ENCODE data around the gene GAGE12J. TPM values are rescaled to one million over a fixed set of nuclear protein-coding genes. Genes with fewer than 3 reads are reported as not detected.
A peak's percentile ranks its signal among the peaks of the same experiment; 100 is the strongest.

Gene GAGE12J
- total and polyA plus RNA-seq, 9 of the 15 experiments (the other 6 are each of a cell fraction or from before 2014, with no cell fraction given) = 0.20 to 0.84 (median 0.64) TPM; not detected in 5

- peak; percentile 59; the same call in 1 of the 2 replicates for TF ChIP-seq ZNF407 (IDR thresholded peaks at IDR 0.05; ENCODE audit: low read depth)
- TF ChIP-seq, protein P1, sequence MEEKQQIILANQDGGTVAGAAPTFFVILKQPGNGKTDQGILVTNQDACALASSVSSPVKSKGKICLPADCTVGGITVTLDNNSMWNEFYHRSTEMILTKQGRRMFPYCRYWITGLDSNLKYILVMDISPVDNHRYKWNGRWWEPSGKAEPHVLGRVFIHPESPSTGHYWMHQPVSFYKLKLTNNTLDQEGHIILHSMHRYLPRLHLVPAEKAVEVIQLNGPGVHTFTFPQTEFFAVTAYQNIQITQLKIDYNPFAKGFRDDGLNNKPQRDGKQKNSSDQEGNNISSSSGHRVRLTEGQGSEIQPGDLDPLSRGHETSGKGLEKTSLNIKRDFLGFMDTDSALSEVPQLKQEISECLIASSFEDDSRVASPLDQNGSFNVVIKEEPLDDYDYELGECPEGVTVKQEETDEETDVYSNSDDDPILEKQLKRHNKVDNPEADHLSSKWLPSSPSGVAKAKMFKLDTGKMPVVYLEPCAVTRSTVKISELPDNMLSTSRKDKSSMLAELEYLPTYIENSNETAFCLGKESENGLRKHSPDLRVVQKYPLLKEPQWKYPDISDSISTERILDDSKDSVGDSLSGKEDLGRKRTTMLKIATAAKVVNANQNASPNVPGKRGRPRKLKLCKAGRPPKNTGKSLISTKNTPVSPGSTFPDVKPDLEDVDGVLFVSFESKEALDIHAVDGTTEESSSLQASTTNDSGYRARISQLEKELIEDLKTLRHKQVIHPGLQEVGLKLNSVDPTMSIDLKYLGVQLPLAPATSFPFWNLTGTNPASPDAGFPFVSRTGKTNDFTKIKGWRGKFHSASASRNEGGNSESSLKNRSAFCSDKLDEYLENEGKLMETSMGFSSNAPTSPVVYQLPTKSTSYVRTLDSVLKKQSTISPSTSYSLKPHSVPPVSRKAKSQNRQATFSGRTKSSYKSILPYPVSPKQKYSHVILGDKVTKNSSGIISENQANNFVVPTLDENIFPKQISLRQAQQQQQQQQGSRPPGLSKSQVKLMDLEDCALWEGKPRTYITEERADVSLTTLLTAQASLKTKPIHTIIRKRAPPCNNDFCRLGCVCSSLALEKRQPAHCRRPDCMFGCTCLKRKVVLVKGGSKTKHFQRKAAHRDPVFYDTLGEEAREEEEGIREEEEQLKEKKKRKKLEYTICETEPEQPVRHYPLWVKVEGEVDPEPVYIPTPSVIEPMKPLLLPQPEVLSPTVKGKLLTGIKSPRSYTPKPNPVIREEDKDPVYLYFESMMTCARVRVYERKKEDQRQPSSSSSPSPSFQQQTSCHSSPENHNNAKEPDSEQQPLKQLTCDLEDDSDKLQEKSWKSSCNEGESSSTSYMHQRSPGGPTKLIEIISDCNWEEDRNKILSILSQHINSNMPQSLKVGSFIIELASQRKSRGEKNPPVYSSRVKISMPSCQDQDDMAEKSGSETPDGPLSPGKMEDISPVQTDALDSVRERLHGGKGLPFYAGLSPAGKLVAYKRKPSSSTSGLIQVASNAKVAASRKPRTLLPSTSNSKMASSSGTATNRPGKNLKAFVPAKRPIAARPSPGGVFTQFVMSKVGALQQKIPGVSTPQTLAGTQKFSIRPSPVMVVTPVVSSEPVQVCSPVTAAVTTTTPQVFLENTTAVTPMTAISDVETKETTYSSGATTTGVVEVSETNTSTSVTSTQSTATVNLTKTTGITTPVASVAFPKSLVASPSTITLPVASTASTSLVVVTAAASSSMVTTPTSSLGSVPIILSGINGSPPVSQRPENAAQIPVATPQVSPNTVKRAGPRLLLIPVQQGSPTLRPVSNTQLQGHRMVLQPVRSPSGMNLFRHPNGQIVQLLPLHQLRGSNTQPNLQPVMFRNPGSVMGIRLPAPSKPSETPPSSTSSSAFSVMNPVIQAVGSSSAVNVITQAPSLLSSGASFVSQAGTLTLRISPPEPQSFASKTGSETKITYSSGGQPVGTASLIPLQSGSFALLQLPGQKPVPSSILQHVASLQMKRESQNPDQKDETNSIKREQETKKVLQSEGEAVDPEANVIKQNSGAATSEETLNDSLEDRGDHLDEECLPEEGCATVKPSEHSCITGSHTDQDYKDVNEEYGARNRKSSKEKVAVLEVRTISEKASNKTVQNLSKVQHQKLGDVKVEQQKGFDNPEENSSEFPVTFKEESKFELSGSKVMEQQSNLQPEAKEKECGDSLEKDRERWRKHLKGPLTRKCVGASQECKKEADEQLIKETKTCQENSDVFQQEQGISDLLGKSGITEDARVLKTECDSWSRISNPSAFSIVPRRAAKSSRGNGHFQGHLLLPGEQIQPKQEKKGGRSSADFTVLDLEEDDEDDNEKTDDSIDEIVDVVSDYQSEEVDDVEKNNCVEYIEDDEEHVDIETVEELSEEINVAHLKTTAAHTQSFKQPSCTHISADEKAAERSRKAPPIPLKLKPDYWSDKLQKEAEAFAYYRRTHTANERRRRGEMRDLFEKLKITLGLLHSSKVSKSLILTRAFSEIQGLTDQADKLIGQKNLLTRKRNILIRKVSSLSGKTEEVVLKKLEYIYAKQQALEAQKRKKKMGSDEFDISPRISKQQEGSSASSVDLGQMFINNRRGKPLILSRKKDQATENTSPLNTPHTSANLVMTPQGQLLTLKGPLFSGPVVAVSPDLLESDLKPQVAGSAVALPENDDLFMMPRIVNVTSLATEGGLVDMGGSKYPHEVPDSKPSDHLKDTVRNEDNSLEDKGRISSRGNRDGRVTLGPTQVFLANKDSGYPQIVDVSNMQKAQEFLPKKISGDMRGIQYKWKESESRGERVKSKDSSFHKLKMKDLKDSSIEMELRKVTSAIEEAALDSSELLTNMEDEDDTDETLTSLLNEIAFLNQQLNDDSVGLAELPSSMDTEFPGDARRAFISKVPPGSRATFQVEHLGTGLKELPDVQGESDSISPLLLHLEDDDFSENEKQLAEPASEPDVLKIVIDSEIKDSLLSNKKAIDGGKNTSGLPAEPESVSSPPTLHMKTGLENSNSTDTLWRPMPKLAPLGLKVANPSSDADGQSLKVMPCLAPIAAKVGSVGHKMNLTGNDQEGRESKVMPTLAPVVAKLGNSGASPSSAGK (IDR thresholded peaks at IDR 0.05) = peak; percentile 34; the same call in 1 of the 2 replicates
- TF ChIP-seq, protein P2, sequence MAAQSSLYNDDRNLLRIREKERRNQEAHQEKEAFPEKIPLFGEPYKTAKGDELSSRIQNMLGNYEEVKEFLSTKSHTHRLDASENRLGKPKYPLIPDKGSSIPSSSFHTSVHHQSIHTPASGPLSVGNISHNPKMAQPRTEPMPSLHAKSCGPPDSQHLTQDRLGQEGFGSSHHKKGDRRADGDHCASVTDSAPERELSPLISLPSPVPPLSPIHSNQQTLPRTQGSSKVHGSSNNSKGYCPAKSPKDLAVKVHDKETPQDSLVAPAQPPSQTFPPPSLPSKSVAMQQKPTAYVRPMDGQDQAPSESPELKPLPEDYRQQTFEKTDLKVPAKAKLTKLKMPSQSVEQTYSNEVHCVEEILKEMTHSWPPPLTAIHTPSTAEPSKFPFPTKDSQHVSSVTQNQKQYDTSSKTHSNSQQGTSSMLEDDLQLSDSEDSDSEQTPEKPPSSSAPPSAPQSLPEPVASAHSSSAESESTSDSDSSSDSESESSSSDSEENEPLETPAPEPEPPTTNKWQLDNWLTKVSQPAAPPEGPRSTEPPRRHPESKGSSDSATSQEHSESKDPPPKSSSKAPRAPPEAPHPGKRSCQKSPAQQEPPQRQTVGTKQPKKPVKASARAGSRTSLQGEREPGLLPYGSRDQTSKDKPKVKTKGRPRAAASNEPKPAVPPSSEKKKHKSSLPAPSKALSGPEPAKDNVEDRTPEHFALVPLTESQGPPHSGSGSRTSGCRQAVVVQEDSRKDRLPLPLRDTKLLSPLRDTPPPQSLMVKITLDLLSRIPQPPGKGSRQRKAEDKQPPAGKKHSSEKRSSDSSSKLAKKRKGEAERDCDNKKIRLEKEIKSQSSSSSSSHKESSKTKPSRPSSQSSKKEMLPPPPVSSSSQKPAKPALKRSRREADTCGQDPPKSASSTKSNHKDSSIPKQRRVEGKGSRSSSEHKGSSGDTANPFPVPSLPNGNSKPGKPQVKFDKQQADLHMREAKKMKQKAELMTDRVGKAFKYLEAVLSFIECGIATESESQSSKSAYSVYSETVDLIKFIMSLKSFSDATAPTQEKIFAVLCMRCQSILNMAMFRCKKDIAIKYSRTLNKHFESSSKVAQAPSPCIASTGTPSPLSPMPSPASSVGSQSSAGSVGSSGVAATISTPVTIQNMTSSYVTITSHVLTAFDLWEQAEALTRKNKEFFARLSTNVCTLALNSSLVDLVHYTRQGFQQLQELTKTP (IDR thresholded peaks at IDR 0.05; ENCODE audit: low read depth in 1 of 2, partially characterized antibody in 2 of 2) = no peak
Observed at GRCh38 chrX:49282647-49283011, 39.2 kb upstream of the GAGE12J start (continued).

Measured in K562 (cell line).